GM12878 (cell line): ENCODE data around the gene ELK3.
A peak's percentile ranks its signal among the peaks of the same experiment; 100 is the strongest.

Source experiments
- CREB1 ChIP-seq: IDR thresholded peaks from 2 replicates; pipeline ENCODE4 v1.6.1; 2012; ENCODE audit warnings: low read depth, mild to moderate bottlenecking, inconsistent platforms
- DPF2 ChIP-seq: fragments of 450-650 bp; IDR thresholded peaks from 2 replicates; pipeline ENCODE4 v1.6.1; 2017; ENCODE audit warnings: mild to moderate bottlenecking
- HDAC2 ChIP-seq: fragments of 200-600 bp; sonication (generic); IDR thresholded peaks from 2 replicates; pipeline ENCODE4 v1.6.1; 2017
- MYC ChIP-seq: IDR thresholded peaks from 2 replicates; pipeline ENCODE4 v1.6.1; 2011; ENCODE audit warnings: mild to moderate bottlenecking, low read length, moderate library complexity, inconsistent platforms; ENCODE audit not compliant: insufficient read depth, insufficient replicate concordance, insufficient read length, severe bottlenecking
- POLR2A ChIP-seq: IDR thresholded peaks from 2 replicates; pipeline ENCODE4 v1.6.1; 2011; ENCODE audit warnings: low read depth, mild to moderate bottlenecking, low read length
- SIN3A ChIP-seq: IDR thresholded peaks from 2 replicates; pipeline ENCODE4 v1.6.1; 2012; ENCODE audit warnings: low read depth, low read length, improper control_type of control experiment
- SP1 ChIP-seq: IDR thresholded peaks from one replicate; pipeline ENCODE4 v1.6.1; 2011; ENCODE audit warnings: low read depth, low read length
- SREBF1 ChIP-seq: IDR thresholded peaks from 2 replicates; pipeline ENCODE4 v1.6.1; 2012; ENCODE audit warnings: mild to moderate bottlenecking, low read length
- ZNF24 ChIP-seq: fragments of 450-650 bp; IDR thresholded peaks from 2 replicates; pipeline ENCODE4 v1.6.1; 2017; ENCODE audit warnings: antibody characterized with exemption, mild to moderate bottlenecking
- ZNF274 ChIP-seq: IDR thresholded peaks from one replicate; pipeline ENCODE4 v1.8.0; 2011; ENCODE audit not compliant: insufficient read length, insufficient read depth
- TF ChIP-seq, protein P1 (sequence below): fragments of 450-650 bp; IDR thresholded peaks from 2 replicates; pipeline ENCODE4 v1.6.1; 2016; ENCODE audit warnings: mild to moderate bottlenecking
- TF ChIP-seq, protein P2 (sequence below), 3 experiments: IDR thresholded peaks in 2 of 3; conservative IDR thresholded peaks in 1 of 3; 2 replicates each; pipeline ENCODE4 v1.5.1; 2011; ENCODE audit warnings: low read depth in 3 of 3, low read length in 3 of 3, mild to moderate bottlenecking in 3 of 3, control low read depth in 2 of 3, moderate library complexity in 2 of 3, inconsistent platforms in 1 of 3, mixed read lengths in 1 of 3; ENCODE audit not compliant: control insufficient read depth in 2 of 3, insufficient read depth in 1 of 3; ENCODE audit errors: extremely low read depth in 1 of 3
- TF ChIP-seq, protein P3 (sequence below): IDR thresholded peaks from 2 replicates; pipeline ENCODE4 v1.6.1; 2012; ENCODE audit warnings: low read depth, low read length, improper control_type of control experiment
- TF ChIP-seq, protein P4 (sequence below): IDR thresholded peaks from 2 replicates; pipeline ENCODE4 v1.6.1; 2012; ENCODE audit warnings: low read depth, low read length, improper control_type of control experiment

DNA sequence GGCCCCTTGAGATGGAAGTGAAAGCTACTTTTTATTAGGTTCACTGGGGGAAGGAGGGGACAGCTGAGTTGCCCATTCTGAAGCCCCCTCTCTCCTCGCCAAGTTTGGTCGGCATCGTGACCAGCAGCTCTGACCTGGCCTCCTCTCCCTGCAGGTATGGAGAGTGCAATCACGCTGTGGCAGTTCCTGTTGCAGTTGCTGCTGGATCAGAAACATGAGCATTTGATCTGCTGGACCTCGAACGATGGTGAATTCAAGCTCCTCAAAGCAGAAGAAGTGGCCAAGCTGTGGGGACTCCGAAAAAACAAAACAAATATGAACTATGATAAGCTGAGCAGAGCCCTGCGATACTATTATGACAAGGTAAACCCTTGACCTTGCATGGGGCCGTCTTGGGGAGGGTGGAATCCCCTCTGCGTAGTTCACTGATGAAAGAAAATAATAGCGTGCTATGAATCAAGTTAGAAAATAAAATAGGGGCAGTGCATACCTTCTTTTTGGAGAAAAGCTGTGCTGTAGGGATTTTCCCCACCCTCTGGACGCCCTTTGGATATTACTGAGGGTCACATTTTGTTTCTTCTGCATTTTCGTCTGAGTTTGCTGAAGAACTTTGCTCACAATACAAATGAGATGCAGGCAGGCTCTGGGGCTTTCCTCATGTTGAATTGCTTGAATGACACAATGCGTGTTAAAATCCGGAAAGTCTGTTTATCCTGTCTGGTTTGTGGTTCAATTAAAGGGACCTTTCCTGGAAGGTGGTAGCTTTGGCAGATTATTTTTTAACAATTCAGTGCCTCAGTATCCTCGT is 29.4 kb downstream of the ELK3 start:
- TF ChIP-seq, protein P1, sequence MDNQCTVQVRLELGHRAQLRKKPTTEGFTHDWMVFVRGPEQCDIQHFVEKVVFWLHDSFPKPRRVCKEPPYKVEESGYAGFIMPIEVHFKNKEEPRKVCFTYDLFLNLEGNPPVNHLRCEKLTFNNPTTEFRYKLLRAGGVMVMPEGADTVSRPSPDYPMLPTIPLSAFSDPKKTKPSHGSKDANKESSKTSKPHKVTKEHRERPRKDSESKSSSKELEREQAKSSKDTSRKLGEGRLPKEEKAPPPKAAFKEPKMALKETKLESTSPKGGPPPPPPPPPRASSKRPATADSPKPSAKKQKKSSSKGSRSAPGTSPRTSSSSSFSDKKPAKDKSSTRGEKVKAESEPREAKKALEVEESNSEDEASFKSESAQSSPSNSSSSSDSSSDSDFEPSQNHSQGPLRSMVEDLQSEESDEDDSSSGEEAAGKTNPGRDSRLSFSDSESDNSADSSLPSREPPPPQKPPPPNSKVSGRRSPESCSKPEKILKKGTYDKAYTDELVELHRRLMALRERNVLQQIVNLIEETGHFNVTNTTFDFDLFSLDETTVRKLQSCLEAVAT: no peak
- TF ChIP-seq, protein P2, sequence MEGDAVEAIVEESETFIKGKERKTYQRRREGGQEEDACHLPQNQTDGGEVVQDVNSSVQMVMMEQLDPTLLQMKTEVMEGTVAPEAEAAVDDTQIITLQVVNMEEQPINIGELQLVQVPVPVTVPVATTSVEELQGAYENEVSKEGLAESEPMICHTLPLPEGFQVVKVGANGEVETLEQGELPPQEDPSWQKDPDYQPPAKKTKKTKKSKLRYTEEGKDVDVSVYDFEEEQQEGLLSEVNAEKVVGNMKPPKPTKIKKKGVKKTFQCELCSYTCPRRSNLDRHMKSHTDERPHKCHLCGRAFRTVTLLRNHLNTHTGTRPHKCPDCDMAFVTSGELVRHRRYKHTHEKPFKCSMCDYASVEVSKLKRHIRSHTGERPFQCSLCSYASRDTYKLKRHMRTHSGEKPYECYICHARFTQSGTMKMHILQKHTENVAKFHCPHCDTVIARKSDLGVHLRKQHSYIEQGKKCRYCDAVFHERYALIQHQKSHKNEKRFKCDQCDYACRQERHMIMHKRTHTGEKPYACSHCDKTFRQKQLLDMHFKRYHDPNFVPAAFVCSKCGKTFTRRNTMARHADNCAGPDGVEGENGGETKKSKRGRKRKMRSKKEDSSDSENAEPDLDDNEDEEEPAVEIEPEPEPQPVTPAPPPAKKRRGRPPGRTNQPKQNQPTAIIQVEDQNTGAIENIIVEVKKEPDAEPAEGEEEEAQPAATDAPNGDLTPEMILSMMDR (IDR thresholded peaks at IDR 0.05 in 2 of 3, conservative IDR thresholded peaks at IDR 0.05 in 1 of 3; ENCODE audit: control insufficient read depth in 2 of 3, extremely low read depth in 1 of 3, insufficient read depth in 1 of 3, low read depth in 3 of 3, low read length in 3 of 3): no peak
- TF ChIP-seq SIN3A (no peak), ZNF274 (no peak), DPF2 (0 out of 2 replicates have a peak, but pooled peaks have one; percentile 21), POLR2A (no peak), CREB1 (no peak), MYC (no peak), SREBF1 (no peak), ZNF24 (no peak), SP1 (no peak), HDAC2 (no peak)
- TF ChIP-seq, protein P3, sequence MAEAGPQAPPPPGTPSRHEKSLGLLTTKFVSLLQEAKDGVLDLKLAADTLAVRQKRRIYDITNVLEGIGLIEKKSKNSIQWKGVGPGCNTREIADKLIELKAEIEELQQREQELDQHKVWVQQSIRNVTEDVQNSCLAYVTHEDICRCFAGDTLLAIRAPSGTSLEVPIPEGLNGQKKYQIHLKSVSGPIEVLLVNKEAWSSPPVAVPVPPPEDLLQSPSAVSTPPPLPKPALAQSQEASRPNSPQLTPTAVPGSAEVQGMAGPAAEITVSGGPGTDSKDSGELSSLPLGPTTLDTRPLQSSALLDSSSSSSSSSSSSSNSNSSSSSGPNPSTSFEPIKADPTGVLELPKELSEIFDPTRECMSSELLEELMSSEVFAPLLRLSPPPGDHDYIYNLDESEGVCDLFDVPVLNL: no peak
- TF ChIP-seq, protein P4, sequence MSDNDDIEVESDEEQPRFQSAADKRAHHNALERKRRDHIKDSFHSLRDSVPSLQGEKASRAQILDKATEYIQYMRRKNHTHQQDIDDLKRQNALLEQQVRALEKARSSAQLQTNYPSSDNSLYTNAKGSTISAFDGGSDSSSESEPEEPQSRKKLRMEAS: no peak
